ENCODE data around the gene SAGE1.
"Not testable (repeated sequence)": the region's sequence is repeated elsewhere in the genome, so short reads cannot be mapped to it uniquely, and the experiment has no call there.

SAGE1 gene

GRCh38 chrX:135893294-135893817, at the start of gene SAGE1, which contains the start of gene CT45A10:
TSS of gene SAGE1 (plus strand) at chrX:135893716. CDS start at chrX:135896243, 2,527 bp downstream.
TSS of gene CT45A10 (minus strand) at chrX:135893444. CDS start at chrX:135885344, 8,100 bp downstream.
- DNase-seq = no peak

- not testable (repeated sequence) for DNase-seq
Observed at GRCh38 chrX:135854438-135854837, 39.1 kb upstream of the SAGE1 start, which contains the start of gene CT45A8. TSS of gene CT45A8 (minus strand) at chrX:135854538. CDS start at chrX:135850783, 3,755 bp downstream.

DNA sequence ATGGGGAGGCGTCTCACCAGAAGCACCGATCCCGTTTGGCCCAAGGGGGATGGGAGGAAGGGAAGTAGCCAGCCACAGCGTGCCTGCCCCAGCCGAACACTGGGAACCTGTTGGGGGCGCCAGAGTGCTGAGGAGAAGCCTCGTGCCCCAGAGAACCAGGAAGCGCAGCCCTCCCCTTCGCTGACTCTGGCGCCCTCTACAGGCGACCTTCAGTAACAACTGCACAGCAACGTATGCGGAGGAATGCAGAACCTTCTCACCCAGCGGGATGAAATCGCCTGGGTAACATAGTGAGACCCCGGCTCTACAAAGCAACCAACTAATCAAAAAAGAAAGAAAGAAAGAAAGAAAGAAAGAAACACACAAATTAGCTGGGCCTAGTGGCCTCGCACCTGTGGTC, 21.8 kb upstream of the SAGE1 start, which contains the start of gene CT45A9:
TSS of gene CT45A9 (minus strand) at position 101 of the 400 bp plus-strand sequence. CDS start 3,751 bp downstream, outside the sequence.
- not testable (repeated sequence) for DNase-seq

DNA sequence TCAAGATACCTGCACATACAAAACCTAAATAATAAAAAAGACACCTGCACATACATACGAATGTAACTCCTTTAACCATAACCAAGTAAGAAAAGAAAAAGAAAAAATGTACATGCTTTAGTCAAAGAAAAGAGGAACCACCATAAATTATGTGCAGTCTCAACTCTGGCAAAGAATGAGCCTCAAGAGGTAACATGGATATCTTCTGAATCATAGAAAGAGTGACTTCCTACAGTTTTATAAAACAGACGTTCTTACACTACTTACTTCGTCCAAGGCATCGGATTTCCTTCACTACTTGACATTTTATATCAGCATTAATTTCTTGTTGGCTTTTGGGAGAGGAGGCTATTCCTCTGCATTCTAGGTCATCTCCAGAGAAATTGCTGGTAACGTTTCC, 10.8 kb upstream of the SAGE1 start:
- DNase-seq = not testable (repeated sequence)

- not testable (repeated sequence) for DNase-seq
Observed at GRCh38 chrX:135888230-135888629, 5.3 kb upstream of the SAGE1 start.

DNA sequence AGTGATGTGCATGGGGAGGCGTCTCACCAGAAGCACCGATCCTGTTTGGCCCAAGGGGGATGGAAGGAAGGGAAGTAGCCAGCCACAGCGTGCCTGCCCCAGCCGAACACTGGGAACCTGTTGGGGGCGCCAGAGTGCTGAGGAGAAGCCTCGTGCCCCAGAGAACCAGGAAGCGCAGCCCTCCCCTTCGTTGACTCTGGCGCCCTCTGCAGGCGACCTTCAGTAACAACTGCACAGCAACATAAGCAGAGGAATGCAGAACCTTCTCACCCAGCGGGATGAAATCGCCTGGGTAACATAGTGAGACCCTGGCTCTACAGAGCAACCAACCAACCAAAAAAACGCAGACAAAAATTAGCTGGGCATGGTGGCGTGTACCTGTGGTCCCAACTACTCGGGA, 4.5 kb upstream of the SAGE1 start:
- DNase-seq = peak; percentile 57

GRCh38 chrX:135890087-135890585, 3.4 kb upstream of the SAGE1 start:
- DNase-seq = no peak

GRCh38 chrX:135892781-135893180, 735 bp upstream of the SAGE1 start:
- DNase-seq = no peak

GRCh38 chrX:135910251-135910650, 16.7 kb downstream of the SAGE1 start:
- DNase-seq = no peak

DNA sequence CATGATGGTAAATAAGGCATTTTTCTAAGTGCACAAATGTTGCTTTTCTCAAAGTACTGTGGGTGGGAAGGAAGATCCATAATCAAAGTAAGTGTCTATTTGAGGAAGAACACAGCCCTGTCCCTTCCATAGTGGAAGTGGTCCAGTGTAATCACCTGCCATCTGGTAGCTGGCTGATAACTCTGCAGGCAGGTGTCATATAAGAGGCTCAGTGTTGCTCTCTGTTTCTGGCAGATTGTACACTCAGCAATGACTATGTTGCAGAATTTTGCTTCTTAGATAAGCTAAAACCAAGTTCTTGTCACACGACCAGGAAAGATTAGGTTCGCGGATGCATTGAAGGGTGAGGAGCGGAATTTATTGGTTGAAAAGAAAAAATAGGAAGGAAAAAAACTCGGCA, 20.9 kb downstream of the SAGE1 start:
- DNase-seq = no peak

GRCh38 chrX:135920516-135920915, 27.0 kb downstream of the SAGE1 start:
- DNase-seq = not testable (repeated sequence)

- DNase-seq = no peak
Observed at GRCh38 chrX:135923353-135923752, 29.8 kb downstream of the SAGE1 start.

GRCh38 chrX:135927897-135928296, 34.4 kb downstream of the SAGE1 start:
- DNase-seq = no peak

DNA sequence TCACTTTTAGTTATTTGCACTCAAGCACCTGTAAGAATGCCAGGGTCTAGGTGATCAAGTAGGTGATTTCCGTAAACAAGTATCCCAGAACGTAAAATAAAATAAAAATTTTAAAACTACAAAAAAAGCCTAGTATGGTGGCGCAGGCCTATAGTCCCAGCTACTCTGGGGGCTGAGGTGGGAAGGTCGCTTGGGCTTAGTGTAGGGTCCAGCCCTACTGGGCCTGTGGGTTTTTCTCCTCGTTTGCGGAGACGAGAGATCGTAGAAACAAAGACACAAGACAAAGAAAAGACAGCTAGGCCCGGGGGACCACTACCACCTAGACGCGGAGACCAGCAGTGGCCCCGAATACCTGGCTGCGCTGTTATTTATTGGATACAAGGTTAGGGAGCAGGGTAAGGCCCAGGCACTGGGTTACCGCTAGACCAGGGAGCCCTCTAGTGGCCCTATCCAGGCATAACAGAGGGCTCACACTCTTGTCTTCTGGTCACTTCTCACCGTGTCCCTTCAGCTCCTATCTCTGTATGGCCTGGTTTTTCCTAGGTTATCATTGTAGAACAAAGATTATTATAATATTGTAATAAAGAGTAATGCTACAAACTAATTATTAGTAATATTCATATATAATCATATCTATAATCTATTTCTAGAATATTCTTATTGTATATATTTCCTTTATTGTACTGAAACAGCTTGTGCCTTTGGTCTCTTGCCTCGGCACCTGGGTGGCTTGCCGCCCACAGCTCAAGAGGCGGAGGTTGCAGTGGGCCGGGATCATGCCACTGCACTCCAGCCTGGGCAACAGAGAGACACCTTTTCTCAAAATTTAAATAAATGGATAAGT, 38.4 kb downstream of the SAGE1 start:
- peak; percentile 48 for DNase-seq

GRCh38 chrX:135944486-135944885, 51.0 kb downstream of the SAGE1 start:
- DNase-seq = no peak

DNA sequence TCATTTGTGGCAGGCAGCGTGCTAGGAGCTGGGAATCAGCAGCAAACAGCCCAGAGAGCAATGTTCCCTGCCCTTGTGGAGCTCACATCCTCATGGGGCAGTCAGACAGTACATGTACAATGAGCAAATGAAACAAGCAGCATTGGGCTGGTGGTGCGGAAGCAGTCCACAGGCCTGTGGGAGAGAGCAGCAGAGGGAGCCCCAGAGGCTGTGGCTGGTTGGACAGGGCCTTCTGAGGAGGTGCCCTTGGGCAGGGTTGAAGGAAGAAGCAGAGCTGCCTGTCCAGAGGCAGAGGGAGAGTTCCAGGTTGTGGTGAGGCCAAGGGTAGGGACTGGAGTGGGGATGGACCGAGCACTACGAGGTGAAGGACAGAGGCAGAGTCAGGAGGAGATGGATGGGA, 57.8 kb downstream of the SAGE1 start:
- no peak for DNase-seq

Data from activated CD4-positive, alpha-beta T cell treated with anti-CD3 and anti-CD28 coated beads, Interleukin-2, amount 50 U/mL, for 16 hours (primary cell).